BE2C (cell line): Measurements from ENCODE around the gene SGMS1.
"Not testable (repeated sequence)": the region's sequence is repeated elsewhere in the genome, so short reads cannot be mapped to it uniquely, and the experiment has no call there.

Source experiments
- DNase-seq: peaks from one replicate; pipeline ENCODE4 v3.0.0-alpha.2; 2020
- H3K27me3 ChIP-seq: fragments of 250-450 bp; sonication (Bioruptor Pico); 2 replicates; pipeline ENCODE4 v1.5.1; 2020; ENCODE audit warnings: mild to moderate bottlenecking
- H3K36me3 ChIP-seq: fragments of 250-450 bp; sonication (Bioruptor Pico); 2 replicates; pipeline ENCODE4 v1.5.1; 2020; ENCODE audit warnings: mild to moderate bottlenecking
- H3K4me1 ChIP-seq: fragments of 250-450 bp; sonication (Bioruptor Pico); 2 replicates; pipeline ENCODE4 v1.5.1; 2020
- H3K4me3 ChIP-seq: 2 replicates; pipeline ENCODE4 v1.5.1; 2011; ENCODE audit warnings: low read depth, low read length
- H3K9me3 ChIP-seq: fragments of 250-450 bp; sonication (Bioruptor Pico); 2 replicates; pipeline ENCODE4 v1.5.1; 2020
- CTCF ChIP-seq: IDR thresholded peaks from 2 replicates; pipeline ENCODE4 v1.5.1; 2012; ENCODE audit warnings: mild to moderate bottlenecking, low read depth, low read length

SGMS1 gene

GRCh38 chr10:50508315-50509051 is 115.3 kb downstream of the SGMS1 start:
- DNase-seq: no peak
- Histone ChIP-seq H3K27me3 (no peaks in the 10 kb centered on the region), H3K36me3 (no peaks in the 10 kb centered on the region), H3K4me3 (no peak overlapping the region), H3K4me1 (peaks cover 5% of the 10 kb centered on the region), H3K9me3 (no peaks in the 10 kb centered on the region)
- TF ChIP-seq CTCF: no peak

- Histone ChIP-seq H3K27me3 (no peaks in the 10 kb centered on the region), H3K4me1 (peaks cover 4% of the 10 kb centered on the region), H3K36me3 (no peaks in the 10 kb centered on the region), H3K9me3 (no peaks in the 10 kb centered on the region), H3K4me3 (no peak overlapping the region)
- TF ChIP-seq CTCF: no peak
- no peak for DNase-seq
Measured at GRCh38 chr10:50506861-50507573, 116.7 kb downstream of the SGMS1 start.

- Histone ChIP-seq H3K4me1 (no peaks in the 10 kb centered on the region; the same call in 1 of the 2 replicates), H3K9me3 (no peaks in the 10 kb centered on the region), H3K36me3 (no peaks in the 10 kb centered on the region), H3K27me3 (no peaks in the 10 kb centered on the region), H3K4me3 (no peak overlapping the region)
- TF ChIP-seq CTCF: no peak
- DNase-seq: no peak
Measured at GRCh38 chr10:50504389-50504788, 119.4 kb downstream of the SGMS1 start.

GRCh38 chr10:50503661-50504320 is 120.0 kb downstream of the SGMS1 start:
- no peak for TF ChIP-seq CTCF
- no peaks in the 10 kb centered on the region for H3K27me3 ChIP-seq
- H3K9me3 ChIP-seq: no peaks in the 10 kb centered on the region
- no peaks in the 10 kb centered on the region for H3K36me3 ChIP-seq
- no peaks in the 10 kb centered on the region; the same call in 1 of the 2 replicates for H3K4me1 ChIP-seq
- H3K4me3 ChIP-seq: no peak overlapping the region
- no peak for DNase-seq

GRCh38 chr10:50503156-50503555 is 120.6 kb downstream of the SGMS1 start:
- DNase-seq, H3K9me3 ChIP-seq, H3K4me1 ChIP-seq, H3K4me3 ChIP-seq, H3K27me3 ChIP-seq, H3K36me3 ChIP-seq: not testable (repeated sequence)

GRCh38 chr10:50501924-50502452 is 121.8 kb downstream of the SGMS1 start:
- H3K4me1 ChIP-seq: no peaks in the 10 kb centered on the region; the same call in 1 of the 2 replicates
- H3K4me3 ChIP-seq: no peak overlapping the region
- no peak for DNase-seq
- no peaks in the 10 kb centered on the region for H3K9me3 ChIP-seq
- no peak for TF ChIP-seq CTCF
- no peaks in the 10 kb centered on the region for H3K27me3 ChIP-seq
- no peaks in the 10 kb centered on the region for H3K36me3 ChIP-seq
